ENCODE results near the gene CELF1. TPM values are rescaled to one million over a fixed set of nuclear protein-coding genes. Genes with fewer than 3 reads are reported as not detected.

CELF1 gene
- total and polyA plus RNA-seq, 10 of the 15 experiments (the other 5 are each of a cell fraction or from before 2014, with no cell fraction given) = 35.3 to 128 (median 85.7) TPM

- in situ Hi-C loops (cut with MboI) = no loop called here
- Histone ChIP-seq H3K27me3 (replicated peaks in 1 of 2; ENCODE audit: control insufficient read depth in 2 of 2, insufficient read depth in 2 of 2, low read length in 1 of 2) (no peaks in the 10 kb centered on the region), H3K36me3 (ENCODE audit: control insufficient read depth in 2 of 2, insufficient read depth in 2 of 2, low read length in 1 of 2) (no peaks in the 10 kb centered on the region), H2AFZ (ENCODE audit: control insufficient read depth, low read depth, low read length) (no peak overlapping the region), H3K9ac (ENCODE audit: control insufficient read depth, insufficient read depth, low read length) (no peak overlapping the region), H3K79me2 (ENCODE audit: control insufficient read depth, insufficient read depth, low read length) (no peaks in the 10 kb centered on the region), H3K4me1 (ENCODE audit: control insufficient read depth, insufficient read depth, low read length) (no peaks in the 10 kb centered on the region), H3K27ac (ENCODE audit: control insufficient read depth, insufficient read depth) (no peak overlapping the region), H3K9me3 (replicated peaks; ENCODE audit: control insufficient read depth, insufficient read depth, low read length) (no peaks in the 10 kb centered on the region), H3K4me3 (no peak overlapping the region), H3K4me2 (ENCODE audit: control insufficient read depth, insufficient read depth) (no peak overlapping the region), H4K20me1 (ENCODE audit: control insufficient read depth, insufficient read depth) (no peaks in the 10 kb centered on the region)
- ATAC-seq = no peak
- no peak for DNase-seq (ENCODE audit: low read depth, low spot score)
- POLR2A ChIA-PET = no interaction called here
- SMC1A ChIA-PET (ENCODE audit: uncharacterized antibody, unreplicated experiment) = no interaction called here
- RAD21 ChIA-PET (ENCODE audit: unreplicated experiment) = no interaction called here
- TF ChIP-seq RCOR1 (conservative IDR thresholded peaks at IDR 0.05; ENCODE audit: low read depth, low read length) (no peak), CHD1 (IDR thresholded peaks at IDR 0.05; ENCODE audit: low read depth, low read length) (no peak), ATF7 (IDR thresholded peaks at IDR 0.05; ENCODE audit: low read depth) (no peak), ZNF217 (IDR thresholded peaks at IDR 0.05) (no peak), POLR2AphosphoS2 (IDR thresholded peaks at IDR 0.05; ENCODE audit: low read depth, low read length) (no peak), SPI1 (IDR thresholded peaks at IDR 0.05; ENCODE audit: borderline replicate concordance, insufficient read depth, low read depth, low read length) (no peak), JUND (IDR thresholded peaks at IDR 0.05; ENCODE audit: low read depth, low read length) (no peak)
- TF ChIP-seq, protein P1, sequence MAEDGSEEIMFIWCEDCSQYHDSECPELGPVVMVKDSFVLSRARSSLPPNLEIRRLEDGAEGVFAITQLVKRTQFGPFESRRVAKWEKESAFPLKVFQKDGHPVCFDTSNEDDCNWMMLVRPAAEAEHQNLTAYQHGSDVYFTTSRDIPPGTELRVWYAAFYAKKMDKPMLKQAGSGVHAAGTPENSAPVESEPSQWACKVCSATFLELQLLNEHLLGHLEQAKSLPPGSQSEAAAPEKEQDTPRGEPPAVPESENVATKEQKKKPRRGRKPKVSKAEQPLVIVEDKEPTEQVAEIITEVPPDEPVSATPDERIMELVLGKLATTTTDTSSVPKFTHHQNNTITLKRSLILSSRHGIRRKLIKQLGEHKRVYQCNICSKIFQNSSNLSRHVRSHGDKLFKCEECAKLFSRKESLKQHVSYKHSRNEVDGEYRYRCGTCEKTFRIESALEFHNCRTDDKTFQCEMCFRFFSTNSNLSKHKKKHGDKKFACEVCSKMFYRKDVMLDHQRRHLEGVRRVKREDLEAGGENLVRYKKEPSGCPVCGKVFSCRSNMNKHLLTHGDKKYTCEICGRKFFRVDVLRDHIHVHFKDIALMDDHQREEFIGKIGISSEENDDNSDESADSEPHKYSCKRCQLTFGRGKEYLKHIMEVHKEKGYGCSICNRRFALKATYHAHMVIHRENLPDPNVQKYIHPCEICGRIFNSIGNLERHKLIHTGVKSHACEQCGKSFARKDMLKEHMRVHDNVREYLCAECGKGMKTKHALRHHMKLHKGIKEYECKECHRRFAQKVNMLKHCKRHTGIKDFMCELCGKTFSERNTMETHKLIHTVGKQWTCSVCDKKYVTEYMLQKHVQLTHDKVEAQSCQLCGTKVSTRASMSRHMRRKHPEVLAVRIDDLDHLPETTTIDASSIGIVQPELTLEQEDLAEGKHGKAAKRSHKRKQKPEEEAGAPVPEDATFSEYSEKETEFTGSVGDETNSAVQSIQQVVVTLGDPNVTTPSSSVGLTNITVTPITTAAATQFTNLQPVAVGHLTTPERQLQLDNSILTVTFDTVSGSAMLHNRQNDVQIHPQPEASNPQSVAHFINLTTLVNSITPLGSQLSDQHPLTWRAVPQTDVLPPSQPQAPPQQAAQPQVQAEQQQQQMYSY (CRISPR knock-in tag; IDR thresholded peaks at IDR 0.05) = no peak
- CTCF ChIA-PET = no interaction called here
- no peak for FAIRE-seq
- no TSS peak for BruUV-seq (replicated peaks)
- intact Hi-C loops (cut with micrococcal nuclease; ENCODE audit: unreplicated experiment) = no loop called here
- 64% methylated on average over 12 of the region's 12 CpGs for WGBS (ENCODE audit: insufficient coverage, insufficient replicate concordance, low lambda C conversion rate, missing lambda C conversion rate)
These were observed 111.5 kb downstream of the CELF1 start for GRCh38 chr11:47441421-47441820.
